HL-60 (cell line): ENCODE data around the gene TJP2.

Source experiments
- CTCF ChIP-seq: IDR thresholded peaks from one replicate; pipeline ENCODE4 v1.5.1; 2011; ENCODE audit warnings: low read length, control low read depth, inconsistent platforms; ENCODE audit not compliant: insufficient read depth
- GABPA ChIP-seq: IDR thresholded peaks from 2 replicates; pipeline ENCODE4 v1.6.1; 2012; ENCODE audit warnings: low read depth
- POLR2AphosphoS5 ChIP-seq: IDR thresholded peaks from 2 replicates; pipeline ENCODE4 v1.6.1; 2012; ENCODE audit warnings: low read depth
- SPI1 ChIP-seq: IDR thresholded peaks from 2 replicates; pipeline ENCODE4 v1.6.1; 2012; ENCODE audit warnings: low read depth, mild to moderate bottlenecking, borderline replicate concordance
- TF ChIP-seq, protein P1 (sequence below): IDR thresholded peaks from 2 replicates; pipeline ENCODE4 v1.6.1; 2012; ENCODE audit warnings: low read depth; ENCODE audit not compliant: insufficient replicate concordance

- TF ChIP-seq CTCF: no peak
- no peak for TF ChIP-seq GABPA
- TF ChIP-seq SPI1: no peak
- TF ChIP-seq, protein P1, sequence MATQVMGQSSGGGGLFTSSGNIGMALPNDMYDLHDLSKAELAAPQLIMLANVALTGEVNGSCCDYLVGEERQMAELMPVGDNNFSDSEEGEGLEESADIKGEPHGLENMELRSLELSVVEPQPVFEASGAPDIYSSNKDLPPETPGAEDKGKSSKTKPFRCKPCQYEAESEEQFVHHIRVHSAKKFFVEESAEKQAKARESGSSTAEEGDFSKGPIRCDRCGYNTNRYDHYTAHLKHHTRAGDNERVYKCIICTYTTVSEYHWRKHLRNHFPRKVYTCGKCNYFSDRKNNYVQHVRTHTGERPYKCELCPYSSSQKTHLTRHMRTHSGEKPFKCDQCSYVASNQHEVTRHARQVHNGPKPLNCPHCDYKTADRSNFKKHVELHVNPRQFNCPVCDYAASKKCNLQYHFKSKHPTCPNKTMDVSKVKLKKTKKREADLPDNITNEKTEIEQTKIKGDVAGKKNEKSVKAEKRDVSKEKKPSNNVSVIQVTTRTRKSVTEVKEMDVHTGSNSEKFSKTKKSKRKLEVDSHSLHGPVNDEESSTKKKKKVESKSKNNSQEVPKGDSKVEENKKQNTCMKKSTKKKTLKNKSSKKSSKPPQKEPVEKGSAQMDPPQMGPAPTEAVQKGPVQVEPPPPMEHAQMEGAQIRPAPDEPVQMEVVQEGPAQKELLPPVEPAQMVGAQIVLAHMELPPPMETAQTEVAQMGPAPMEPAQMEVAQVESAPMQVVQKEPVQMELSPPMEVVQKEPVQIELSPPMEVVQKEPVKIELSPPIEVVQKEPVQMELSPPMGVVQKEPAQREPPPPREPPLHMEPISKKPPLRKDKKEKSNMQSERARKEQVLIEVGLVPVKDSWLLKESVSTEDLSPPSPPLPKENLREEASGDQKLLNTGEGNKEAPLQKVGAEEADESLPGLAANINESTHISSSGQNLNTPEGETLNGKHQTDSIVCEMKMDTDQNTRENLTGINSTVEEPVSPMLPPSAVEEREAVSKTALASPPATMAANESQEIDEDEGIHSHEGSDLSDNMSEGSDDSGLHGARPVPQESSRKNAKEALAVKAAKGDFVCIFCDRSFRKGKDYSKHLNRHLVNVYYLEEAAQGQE: no peak
- TF ChIP-seq POLR2AphosphoS5: no peak
Measured at GRCh38 chr9:69193685-69194032, 19.6 kb downstream of the TJP2 start.
